HG03025 (cell line): ENCODE measurements around the gene BCL2L14.

Experiments used
- ATAC-seq: cut with Tn5 transposase; IDR thresholded peaks from one replicate; pipeline ENCODE4 v1.9.1; 2021; ENCODE audit warnings: mild to moderate bottlenecking, moderate library complexity; ENCODE audit not compliant: unreplicated experiment, low FRiP score

BCL2L14 gene, protein sequence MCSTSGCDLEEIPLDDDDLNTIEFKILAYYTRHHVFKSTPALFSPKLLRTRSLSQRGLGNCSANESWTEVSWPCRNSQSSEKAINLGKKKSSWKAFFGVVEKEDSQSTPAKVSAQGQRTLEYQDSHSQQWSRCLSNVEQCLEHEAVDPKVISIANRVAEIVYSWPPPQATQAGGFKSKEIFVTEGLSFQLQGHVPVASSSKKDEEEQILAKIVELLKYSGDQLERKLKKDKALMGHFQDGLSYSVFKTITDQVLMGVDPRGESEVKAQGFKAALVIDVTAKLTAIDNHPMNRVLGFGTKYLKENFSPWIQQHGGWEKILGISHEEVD

DNA sequence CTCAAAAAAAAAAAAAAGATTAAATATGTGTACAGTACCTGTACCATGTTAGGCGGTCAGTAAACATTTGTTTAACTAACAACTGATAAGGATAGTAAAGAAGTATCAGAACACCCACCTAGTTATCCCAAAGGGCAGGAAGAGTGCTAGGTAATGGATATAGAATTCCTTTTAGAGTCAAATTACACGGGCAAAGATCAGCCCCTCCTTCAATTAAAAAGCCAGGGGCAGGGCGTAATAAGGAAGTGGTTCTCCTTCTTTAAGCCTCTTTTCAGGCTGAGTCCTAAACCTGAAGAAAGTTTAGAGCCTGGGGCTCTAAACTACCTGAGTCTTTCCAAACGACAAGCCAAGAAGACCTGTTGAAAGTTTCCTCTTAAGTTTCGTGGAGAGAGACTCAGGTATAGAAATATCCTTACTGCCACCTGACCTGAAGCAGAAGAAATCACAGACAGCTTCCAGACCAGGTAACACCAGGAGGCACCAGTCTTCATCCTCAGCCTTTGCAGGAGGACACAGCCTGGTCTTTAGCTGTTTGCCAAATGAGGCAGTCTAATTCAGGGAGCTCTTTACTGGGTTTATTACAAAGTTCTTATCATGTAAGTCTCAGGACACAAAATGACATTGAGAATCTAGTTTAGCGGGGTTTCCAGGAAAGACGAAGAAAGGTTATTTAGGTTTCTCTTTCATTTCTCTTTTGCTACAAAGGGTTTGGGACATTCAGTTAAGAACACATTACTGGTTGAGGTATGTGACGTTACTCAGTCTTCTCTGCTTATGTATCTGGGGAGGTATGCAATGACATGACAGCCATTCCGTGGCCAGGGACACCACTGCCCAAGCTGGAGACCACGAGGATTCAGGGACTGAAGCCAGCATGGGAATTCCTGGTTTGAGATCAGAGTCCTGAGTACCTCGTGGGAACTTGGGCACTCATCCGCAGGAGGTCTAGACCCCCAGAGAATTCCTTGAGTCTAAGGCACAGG is at the start of gene BCL2L14:
TSS of gene BCL2L14 (plus strand) at position 266 of the 983 bp plus-strand sequence. CDS start 8,367 bp downstream, outside the sequence.
- ATAC-seq = peak; percentile 51

DNA sequence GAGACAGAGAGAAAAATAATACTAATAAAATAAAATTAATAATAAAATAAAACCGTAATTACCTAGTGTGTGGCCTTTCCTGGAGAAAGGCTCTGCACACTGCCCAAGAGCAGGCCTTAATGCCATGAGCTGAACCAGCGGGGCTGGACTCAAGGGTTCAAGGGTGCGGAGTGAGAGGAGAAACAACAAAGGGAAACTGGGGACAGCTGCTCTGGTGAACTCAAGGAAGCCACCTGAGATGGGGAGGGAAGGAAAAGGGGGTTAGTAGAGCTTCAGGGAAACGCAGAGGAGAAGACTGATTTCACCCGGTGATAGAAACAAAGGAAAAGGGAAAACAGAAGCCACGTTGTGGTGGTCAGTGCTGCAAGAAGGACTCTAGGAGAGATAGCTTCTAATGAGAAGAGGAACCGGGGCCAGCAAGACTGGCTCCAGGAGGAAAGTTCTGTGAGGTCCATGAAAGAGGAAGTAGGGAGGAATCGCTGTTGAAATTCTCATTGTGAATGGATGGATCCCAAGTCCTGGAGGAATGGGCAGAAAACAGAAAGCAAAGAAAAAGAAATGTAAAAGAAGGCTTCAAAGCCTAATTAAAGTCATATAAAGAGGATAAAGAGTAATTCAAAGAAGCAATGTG is 48.3 kb upstream of the BCL2L14 start:
- ATAC-seq = no peak

DNA sequence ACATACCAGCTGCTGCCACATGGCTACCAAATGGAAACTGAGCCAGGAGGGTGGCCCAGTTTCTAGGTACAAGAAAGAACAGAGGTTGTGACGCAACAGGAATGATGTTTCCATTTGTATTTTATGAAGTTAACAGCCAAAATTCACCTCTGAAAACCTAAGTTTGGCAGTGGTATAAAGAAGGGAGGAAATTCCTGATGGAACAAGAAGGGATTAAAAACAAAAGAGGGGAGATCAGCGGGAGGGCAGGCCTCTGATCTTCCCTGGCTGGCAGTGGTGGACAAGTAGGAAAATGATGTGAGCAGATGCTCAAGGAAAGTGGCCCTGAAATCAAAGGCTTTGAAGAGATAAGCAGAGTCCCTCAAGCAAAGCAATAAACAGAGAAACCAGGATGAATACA is 47.3 kb upstream of the BCL2L14 start:
- ATAC-seq = no peak

DNA sequence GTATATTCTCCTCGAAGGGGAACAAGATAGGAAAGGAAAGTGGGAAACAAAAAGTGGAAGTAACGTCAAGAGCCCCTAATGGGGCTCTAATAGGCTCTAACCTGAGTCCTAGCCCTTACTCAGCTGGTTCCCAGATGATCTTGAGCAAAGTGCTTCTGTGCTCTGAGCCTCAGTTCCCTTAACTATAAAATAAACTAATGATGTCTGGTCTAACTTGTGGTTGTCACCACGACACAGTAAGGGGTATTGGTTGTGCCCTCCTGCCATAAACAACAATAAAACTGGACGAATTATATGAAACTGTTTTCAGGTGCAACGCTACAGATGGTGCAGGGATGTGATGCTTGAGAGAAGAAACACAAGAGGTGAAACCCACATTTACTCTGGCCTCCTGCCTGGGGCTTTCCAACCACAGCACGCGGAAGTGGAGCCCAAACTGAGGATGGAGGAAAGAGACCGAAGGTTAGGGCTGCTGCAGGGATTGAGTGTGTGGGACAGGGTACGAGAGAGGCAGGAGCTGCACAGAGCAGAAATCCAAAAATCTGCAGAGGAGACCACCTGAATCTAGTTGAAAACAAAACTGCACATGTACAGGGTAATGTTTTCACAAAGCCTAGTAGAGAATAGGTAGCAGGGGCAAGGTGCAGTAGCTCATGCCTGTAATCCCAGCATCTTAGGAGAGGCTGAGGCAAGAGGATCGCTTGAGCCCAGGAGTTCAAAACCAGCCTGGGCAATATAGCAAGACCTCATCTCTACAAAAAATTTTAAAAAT is 45.6 kb upstream of the BCL2L14 start:
- ATAC-seq = peak; percentile 78

DNA sequence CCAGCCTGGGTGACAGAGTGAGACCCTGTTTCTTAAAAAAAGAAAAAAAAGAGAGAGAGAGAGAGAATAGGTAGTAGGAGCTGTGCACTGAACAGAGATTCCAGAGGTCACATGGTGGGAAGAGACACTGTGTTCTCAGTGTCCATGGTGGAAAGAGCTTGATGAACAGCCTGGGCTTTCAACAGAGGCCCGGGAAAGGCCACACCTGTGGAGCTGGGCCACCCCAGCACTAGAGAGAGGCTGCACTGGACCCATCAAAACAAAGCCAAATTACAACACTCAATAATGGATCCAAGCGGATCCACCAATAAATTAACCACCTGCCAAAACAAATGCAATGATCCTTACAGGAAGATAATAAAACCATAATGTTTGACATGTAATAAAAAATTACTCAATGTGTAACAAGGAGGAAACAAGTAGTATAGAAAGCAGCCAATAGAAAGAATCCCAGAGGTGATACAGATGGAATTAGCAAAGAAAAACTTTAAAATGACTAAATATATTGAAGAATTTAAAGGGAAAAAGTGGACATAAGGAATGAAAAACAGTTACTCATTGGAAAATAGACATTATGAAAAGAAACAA is 44.8 kb upstream of the BCL2L14 start:
- no peak for ATAC-seq

DNA sequence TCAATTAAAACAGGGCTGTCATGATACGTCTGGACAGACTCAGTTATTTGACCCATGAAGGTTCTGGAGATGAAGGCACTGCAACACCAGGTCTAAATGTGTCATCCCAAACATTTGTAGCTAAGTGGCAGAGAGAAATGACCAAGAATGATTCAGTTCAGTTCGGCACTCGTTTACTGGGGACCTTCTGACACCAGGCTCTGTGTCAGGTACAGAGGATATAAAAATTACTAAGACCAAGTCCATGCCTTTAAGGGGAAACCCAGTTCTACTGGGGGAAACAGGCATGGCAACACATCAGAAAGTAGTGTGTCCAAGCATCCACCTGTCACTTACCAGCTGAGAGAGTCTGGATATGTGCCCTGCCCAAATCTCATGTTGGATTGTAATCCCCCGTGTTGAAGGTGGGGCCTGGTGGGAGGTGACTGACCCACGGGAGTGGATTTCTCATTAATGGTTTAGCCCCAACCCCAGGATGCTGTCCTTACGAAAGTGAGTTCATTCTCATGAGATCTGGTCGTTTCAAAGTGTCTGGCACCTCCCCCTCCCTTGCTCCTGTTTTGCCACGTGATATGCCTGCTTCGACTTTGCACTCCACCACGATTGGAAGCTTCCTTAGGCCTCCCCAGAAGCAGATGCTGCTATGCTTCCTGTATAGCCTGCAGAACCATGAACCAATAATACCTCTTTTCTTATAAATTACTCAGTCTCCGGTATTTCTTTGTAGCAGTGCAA is 41.9 kb upstream of the BCL2L14 start:
- no peak for ATAC-seq

DNA sequence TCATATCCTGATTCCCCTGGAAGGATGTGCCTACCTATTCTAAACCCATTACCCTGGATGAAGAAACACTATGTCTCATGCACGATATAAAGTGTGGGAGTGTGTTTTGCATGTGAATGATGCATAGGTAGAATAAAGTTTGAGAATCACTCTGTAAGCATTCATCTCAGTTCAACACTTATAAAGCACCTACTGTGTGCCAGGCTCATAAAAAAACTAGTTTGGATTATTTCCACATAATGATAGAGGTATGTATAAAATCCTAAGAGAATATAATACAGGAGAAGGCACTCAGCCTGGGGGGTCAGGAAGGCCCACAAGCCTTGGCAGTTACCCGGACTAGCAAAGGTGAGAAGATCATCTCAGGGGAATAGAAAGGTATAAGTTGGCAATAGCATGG is 41.1 kb upstream of the BCL2L14 start:
- ATAC-seq = no peak

DNA sequence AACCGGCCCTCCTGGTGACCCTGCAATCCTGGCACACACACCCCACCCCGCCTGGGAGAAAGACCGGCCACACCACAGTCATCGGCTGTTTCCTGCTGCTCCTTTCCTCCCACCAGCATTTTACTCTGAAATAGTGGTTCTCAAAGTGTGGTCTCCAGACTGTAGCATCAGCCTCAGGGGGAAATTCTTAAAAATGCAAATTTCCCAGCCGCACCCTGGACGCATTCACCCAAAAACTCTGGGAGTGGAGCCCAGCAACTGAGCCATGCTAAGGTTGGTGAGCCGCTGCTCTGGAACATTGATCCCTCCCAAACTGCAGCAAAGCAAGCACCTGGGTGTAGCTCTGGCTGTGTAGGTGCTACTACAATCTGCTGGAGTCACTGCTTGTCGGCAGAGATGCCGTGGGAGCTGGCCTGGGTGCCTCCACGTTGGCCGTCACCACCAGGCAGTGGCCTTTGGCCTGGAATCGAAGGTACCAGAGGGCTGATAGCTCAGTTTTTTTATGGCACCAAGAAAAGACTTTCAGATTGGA is 38.4 kb upstream of the BCL2L14 start:
- no peak for ATAC-seq

DNA sequence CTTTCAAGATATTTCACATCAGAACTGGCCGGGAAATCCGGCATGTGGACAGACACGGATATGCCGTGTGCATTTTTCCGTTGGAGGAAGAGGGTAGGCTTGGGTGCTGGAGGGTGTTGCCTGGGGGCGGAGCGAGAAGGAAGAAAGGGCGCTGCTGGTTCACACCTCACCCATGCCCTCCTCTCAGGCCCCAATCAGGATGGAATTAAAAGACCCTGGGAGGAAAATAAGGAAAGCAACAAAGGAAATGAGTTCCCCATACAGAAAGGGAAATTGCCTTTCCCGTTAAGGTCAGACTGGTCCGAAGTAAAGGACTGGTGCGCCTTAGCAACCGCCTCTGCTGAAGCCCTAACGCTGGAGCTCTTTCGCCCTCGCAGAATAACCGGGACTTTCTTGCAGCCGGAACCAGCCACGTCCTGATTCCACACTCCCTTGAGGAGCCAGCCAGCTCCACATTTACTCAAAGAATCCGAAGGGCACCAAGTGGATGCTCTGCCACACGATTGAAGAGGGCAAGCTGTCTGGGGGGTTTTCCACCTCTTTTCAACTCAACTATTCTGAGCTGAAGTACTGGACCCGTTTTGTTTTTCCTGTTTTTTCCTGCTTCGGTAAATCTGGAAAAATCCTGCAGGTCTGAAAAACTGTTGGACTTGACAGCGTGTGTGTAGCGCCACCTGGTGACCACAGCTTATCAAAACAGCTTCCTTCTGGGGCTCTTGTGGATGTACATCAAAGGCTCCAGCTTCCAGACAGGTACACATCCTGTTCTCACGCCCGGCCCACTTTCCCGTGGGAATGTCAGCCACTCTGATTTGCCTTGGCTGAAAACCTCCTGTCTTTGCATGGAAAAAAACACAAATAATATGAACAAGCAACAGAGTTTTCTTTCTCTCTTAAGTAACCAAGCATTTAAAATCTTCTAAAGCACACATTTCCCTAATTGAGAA is 37.6 kb upstream of the BCL2L14 start:
- no peak for ATAC-seq

DNA sequence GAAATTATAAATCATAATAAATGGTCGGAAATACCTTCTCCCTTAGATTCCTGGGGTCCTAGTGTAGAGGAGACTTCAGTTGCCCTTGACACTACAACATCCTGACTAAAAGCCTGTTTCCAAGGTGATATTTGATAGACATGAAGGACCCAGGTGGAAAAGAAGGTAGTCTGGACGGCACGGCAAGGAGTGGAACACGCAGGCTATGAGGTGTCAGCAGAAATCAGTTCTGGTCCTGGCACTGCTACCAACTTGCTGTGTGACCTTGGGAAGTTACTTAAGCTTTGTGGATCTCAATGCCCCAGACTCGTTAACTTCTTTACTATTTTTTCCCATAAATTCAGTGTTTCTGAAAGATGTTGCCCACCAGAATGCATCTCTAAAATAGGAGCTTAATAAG is 36.9 kb upstream of the BCL2L14 start:
- ATAC-seq = no peak

DNA sequence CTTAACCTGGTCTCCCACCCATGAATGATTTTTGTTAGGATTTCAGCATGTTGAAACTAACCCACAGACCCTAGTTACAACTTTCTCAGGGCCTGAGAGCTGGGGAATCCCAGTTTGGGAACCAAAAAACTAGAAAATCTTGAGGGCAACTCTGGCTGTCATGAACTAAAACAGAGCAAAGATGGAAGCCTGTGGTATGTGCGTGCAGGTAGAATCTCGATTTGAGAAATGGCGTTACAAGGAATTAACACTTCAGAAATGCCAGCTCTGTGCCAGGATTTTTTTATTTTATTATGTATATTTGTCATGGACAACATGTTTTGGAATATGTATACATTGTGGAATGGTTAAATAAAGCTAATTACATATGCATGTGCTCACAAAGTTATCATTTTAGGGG is 36.4 kb upstream of the BCL2L14 start:
- ATAC-seq = no peak

DNA sequence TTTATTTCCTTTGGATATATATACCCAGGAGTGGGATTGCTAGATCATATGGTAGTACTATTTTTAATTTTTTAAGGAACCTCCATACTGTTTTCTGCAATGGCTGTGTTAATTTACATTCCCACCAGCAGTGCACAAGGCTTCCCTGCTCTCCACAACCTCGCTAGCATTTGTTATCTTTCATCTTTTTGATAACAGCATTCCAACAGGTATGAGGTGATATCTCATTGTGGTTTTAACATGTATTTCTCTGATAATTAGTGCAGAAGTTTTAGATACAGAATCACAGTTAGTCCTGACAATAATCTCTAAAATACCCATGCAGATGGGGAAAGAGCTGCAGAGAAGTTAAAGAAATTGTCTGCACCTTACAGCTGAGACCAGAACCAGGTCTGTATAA is 35.5 kb upstream of the BCL2L14 start:
- ATAC-seq = no peak

DNA sequence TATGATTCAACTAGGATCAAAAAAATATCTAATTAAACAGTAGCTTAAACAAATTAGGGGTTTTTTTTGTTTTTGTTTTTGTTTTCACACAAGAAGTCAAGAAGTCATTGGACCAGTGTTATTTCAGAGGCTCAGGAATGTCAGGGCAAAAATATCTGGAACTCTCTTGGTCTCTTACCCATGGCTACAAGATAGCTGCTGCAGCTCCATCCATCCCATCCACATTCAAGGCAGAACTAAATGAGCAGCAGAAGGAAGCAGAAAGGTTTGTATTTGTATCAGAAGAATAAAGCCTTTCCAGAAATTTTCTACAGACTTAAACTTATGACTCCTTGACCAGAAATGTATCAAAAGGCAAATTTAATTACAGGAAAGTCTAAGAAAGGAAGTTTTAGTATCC is 33.8 kb upstream of the BCL2L14 start:
- ATAC-seq = no peak

DNA sequence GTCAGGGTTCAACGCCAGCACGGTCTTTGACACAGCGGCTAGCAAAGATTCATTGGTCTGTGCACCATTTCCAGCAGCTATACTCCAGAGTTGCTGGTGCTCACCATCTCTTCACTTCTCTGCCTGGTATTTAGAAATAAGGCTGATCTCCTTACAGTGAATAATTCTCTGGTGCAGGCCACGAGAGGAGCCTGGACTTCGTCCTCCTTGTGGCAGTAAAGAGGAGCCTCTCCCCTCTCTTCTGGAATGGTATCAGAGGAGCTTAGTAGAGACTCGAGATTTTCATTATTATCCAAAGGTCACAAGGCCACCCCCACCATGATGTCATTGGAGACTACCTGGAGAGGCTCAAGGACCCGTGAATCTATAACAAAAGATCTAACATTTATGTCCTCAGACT is 30.8 kb upstream of the BCL2L14 start:
- ATAC-seq = no peak

DNA sequence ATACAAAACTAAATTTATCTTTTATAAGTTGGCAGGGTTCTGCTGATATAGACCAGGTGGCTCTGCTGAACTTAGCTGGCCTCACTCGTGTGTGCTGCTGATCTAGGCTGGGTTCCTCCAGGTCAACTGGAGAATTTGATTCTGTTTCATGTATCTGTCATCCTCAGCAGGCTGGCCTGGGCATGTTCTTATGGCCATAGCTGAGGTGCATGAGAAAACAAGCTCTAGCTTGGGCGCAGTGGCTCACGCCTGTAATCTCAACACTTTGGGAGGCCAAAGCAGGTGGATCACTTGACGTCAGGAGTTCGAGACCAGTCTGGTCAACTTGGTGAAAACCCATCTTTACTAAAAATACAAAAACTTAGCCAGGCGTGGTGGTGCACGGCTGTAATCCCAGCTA is 24.3 kb upstream of the BCL2L14 start:
- ATAC-seq = no peak

DNA sequence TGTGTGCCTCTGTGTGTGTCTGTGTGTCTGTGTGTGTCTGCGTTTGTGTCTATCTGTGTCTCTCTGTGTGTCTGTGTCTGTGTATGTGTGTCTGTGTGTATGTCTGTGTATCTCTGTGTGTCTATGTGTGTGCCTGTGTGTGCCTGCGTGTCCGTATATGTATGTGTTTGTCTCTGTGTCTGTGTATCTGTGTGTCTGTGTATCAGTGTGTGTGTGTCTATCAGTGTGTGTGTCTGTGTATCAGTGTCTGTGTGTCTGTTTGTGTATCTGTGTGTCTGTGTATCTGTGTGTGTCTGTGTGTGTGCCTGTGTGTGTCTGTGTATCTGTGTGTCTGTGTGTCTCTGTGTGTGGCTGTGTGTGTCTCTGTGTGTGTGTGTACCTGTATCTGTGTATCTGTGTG is 23.1 kb upstream of the BCL2L14 start:
- ATAC-seq = no peak

DNA sequence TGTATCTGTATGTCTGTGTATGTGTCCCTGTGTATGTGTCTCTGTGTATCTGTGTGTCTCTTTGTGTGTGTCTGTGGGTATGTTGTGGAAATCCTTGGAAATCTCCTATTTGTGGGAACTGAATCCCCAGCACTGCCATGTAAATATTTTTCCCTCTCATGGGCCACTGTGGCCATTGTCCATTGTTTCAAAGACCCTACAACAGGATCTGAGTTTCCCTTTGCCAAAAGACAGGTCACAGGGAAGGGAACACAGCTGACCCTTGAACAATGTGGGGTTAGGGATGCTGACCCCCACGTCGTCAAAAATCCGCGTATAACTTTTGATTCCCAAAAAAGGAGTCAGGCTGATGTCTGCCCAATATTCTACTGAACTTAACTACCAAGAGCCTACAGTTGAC is 22.5 kb upstream of the BCL2L14 start:
- ATAC-seq = no peak

DNA sequence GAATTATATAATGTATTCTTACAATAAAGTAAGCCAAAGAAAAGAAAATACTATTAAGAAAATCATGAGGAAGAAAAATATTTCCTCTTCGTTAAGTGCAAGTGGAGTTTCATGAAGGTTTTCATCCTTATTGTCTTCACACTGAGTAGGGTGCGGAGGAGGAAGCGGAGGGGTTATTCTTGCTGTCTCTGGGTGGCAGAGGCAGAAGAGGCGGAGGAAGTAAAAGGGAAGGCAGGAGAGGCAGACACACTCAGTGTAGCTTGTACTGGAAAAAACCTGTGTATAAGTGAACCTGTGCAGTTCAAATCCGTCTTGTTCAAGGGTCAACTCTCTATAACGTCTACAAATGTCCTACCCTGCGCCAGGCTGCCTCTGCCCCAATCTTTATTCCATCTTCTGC is 22.0 kb upstream of the BCL2L14 start:
- no peak for ATAC-seq
